IMR-90 (cell line): ENCODE data around the gene THYN1. TPM values are rescaled to one million over a fixed set of nuclear protein-coding genes. Genes with fewer than 3 reads are reported as not detected.
A peak's percentile ranks its signal among the peaks of the same experiment; 100 is the strongest.

Experiments used
- ATAC-seq: fragments of 200-7000 bp; cut with Tn5 transposase; 2 replicates; pipeline ENCODE4 v1.9.1; 2020; ENCODE audit warnings: low read depth, mild to moderate bottlenecking, moderate library complexity
- BruUV-seq: library from RNA; stranded (reverse); fragments of 400-500 nt; replicated peaks from 2 replicates; lab custom pipeline; 2021; lab: Mats Ljungman, UMichigan
- CTCF ChIA-PET: fragments of 300-600 bp; formaldehyde crosslinking; extraction: SDS; loops from one replicate; lab custom pipeline; 2021; ENCODE audit warnings: antibody characterized with exemption; lab: Yijun Ruan, JAX
- POLR2A ChIA-PET: fragments of 300-600 bp; sonication (Branson Sonifier 250); formaldehyde crosslinking; loops from one replicate; lab custom pipeline; 2022; ENCODE audit warnings: antibody characterized with exemption; ENCODE audit not compliant: unreplicated experiment; lab: Charles Lee
- DNase-seq: peaks from one replicate; pipeline ENCODE4 v3.0.0; 2013
- H2AFZ ChIP-seq: replicated peaks from 2 replicates; pipeline ENCODE3; 2013; ENCODE audit warnings: low read length, mild to moderate bottlenecking; ENCODE audit not compliant: poor library complexity
- H2AK5ac ChIP-seq: 2 replicates; pipeline ENCODE4 v1.6.1; 2013; ENCODE audit warnings: low read depth, low read length, inconsistent platforms
- H2AK9ac ChIP-seq: replicated peaks from 2 replicates; pipeline ENCODE3; 2013; ENCODE audit warnings: mild to moderate bottlenecking, low read depth, low read length, moderate library complexity; ENCODE audit not compliant: poor library complexity
- H2BK120ac ChIP-seq: 2 replicates; pipeline ENCODE4 v1.6.1; 2013; ENCODE audit warnings: low read depth, low read length, inconsistent platforms
- H2BK15ac ChIP-seq: 3 replicates; pipeline ENCODE4 v1.6.1; 2013; ENCODE audit warnings: low read depth, low read length, inconsistent platforms
- H2BK20ac ChIP-seq: 2 replicates; pipeline ENCODE4 v1.6.1; 2013; ENCODE audit warnings: low read depth, mild to moderate bottlenecking, inconsistent platforms, low read length, moderate library complexity
- H2BK5ac ChIP-seq: 2 replicates; pipeline ENCODE4 v1.6.1; 2013; ENCODE audit warnings: mild to moderate bottlenecking, low read depth, low read length, inconsistent platforms; ENCODE audit not compliant: poor library complexity, severe bottlenecking
- H3K14ac ChIP-seq: replicated peaks from 2 replicates; pipeline ENCODE4 v1.6.1; 2013; ENCODE audit warnings: low read depth, low read length, inconsistent platforms
- H3K18ac ChIP-seq: 2 replicates; pipeline ENCODE4 v1.6.1; 2013; ENCODE audit warnings: low read depth, low read length, control low read depth
- H3K23ac ChIP-seq: 2 replicates; pipeline ENCODE4 v1.6.1; 2013; ENCODE audit warnings: low read depth, low read length, inconsistent platforms
- H3K27ac ChIP-seq: 2 replicates; pipeline ENCODE4 v1.5.1; 2013; ENCODE audit warnings: mild to moderate bottlenecking, control low read depth, low read length; ENCODE audit not compliant: insufficient read depth
- H3K27me3 ChIP-seq: 2 replicates; pipeline ENCODE4 v1.6.1; 2013; ENCODE audit warnings: low read length; ENCODE audit not compliant: control insufficient read depth, insufficient read depth
- H3K36me3 ChIP-seq: 2 replicates; pipeline ENCODE4 v1.6.1; 2013; ENCODE audit warnings: low read length, mixed read lengths; ENCODE audit not compliant: control insufficient read depth, insufficient read depth
- H3K4ac ChIP-seq: 2 replicates; pipeline ENCODE4 v1.6.1; 2013; ENCODE audit warnings: low read depth, low read length, inconsistent platforms
- H3K4me1 ChIP-seq: 2 replicates; pipeline ENCODE4 v1.6.1; 2013; ENCODE audit warnings: low read length, mixed read lengths; ENCODE audit not compliant: control insufficient read depth, insufficient read depth
- H3K4me2 ChIP-seq: 2 replicates; pipeline ENCODE4 v1.6.1; 2013; ENCODE audit warnings: low read depth, mild to moderate bottlenecking, control low read depth, low read length, moderate library complexity
- H3K4me3 ChIP-seq: 2 replicates; pipeline ENCODE4 v1.5.1; 2013; ENCODE audit warnings: low read depth, mild to moderate bottlenecking, control low read depth, low read length, moderate library complexity; ENCODE audit not compliant: insufficient read depth
- H3K56ac ChIP-seq: 2 replicates; pipeline ENCODE4 v1.6.1; 2013; ENCODE audit warnings: low read length, inconsistent platforms; ENCODE audit not compliant: insufficient read depth; ENCODE audit errors: extremely low read depth
- H3K79me1 ChIP-seq, 2 experiments: 2 replicates each; pipeline ENCODE4 v1.6.1; 2013; ENCODE audit warnings: low read length in 2 of 2, inconsistent platforms in 1 of 2, low read depth in 1 of 2
- H3K9ac ChIP-seq: 2 replicates; pipeline ENCODE4 v1.6.1; 2013; ENCODE audit warnings: low read depth, low read length, control low read depth
- H3K9me1 ChIP-seq: 2 replicates; pipeline ENCODE4 v1.6.1; 2013; ENCODE audit warnings: low read length, inconsistent platforms; ENCODE audit not compliant: insufficient read depth
- H3K9me3 ChIP-seq: 2 replicates; pipeline ENCODE4 v1.6.1; 2013; ENCODE audit warnings: low read length; ENCODE audit not compliant: control insufficient read depth, insufficient read depth
- H4K20me1 ChIP-seq: 2 replicates; pipeline ENCODE4 v1.6.1; 2013; ENCODE audit warnings: low read length, inconsistent platforms; ENCODE audit not compliant: insufficient read depth
- H4K5ac ChIP-seq: 2 replicates; pipeline ENCODE4 v1.6.1; 2013; ENCODE audit warnings: mild to moderate bottlenecking, low read depth, low read length, control low read depth
- H4K8ac ChIP-seq, 2 experiments: 2 replicates each; pipeline ENCODE4 v1.6.1; 2013; ENCODE audit warnings: low read depth in 2 of 2, low read length in 2 of 2, control low read depth in 1 of 2, inconsistent platforms in 1 of 2
- H4K91ac ChIP-seq: 2 replicates; pipeline ENCODE4 v1.6.1; 2013; ENCODE audit warnings: low read depth, low read length, inconsistent platforms; ENCODE audit not compliant: insufficient read depth
- BHLHE40 ChIP-seq: fragments of 150-350 bp; IDR thresholded peaks from 2 replicates; pipeline ENCODE4 v1.6.1; 2016; ENCODE audit warnings: mild to moderate bottlenecking, low read depth, low read length
- CEBPB ChIP-seq: IDR thresholded peaks from 2 replicates; pipeline ENCODE4 v1.6.1; 2012; ENCODE audit warnings: low read depth, low read length, improper control_type of control experiment
- CHD1 ChIP-seq: IDR thresholded peaks from 2 replicates; pipeline ENCODE4 v1.6.1; 2012; ENCODE audit warnings: low read depth, low read length, improper control_type of control experiment
- ELK1 ChIP-seq: fragments of 150-350 bp; IDR thresholded peaks from 2 replicates; pipeline ENCODE4 v1.6.1; 2016; ENCODE audit warnings: low read depth, mild to moderate bottlenecking, low read length, moderate library complexity, borderline replicate concordance
- FOS ChIP-seq: fragments of 150-350 bp; IDR thresholded peaks from 2 replicates; pipeline ENCODE4 v1.6.1; 2016; ENCODE audit warnings: low read depth, low read length
- MXI1 ChIP-seq: IDR thresholded peaks from 2 replicates; pipeline ENCODE4 v1.6.1; 2012; ENCODE audit warnings: low read depth, mild to moderate bottlenecking, low read length, moderate library complexity, borderline replicate concordance
- NFE2L2 ChIP-seq: fragments of 150-350 bp; IDR thresholded peaks from 2 replicates; pipeline ENCODE4 v1.6.1; 2016; ENCODE audit warnings: low read depth, mild to moderate bottlenecking, low read length
- POLR2A ChIP-seq: IDR thresholded peaks from 2 replicates; pipeline ENCODE4 v1.6.1; 2012; ENCODE audit warnings: mild to moderate bottlenecking, low read depth, low read length
- RAD21 ChIP-seq: IDR thresholded peaks from 2 replicates; pipeline ENCODE4 v1.6.1; 2012; ENCODE audit warnings: low read length, improper control_type of control experiment
- RFX5 ChIP-seq: IDR thresholded peaks from 2 replicates; pipeline ENCODE4 v1.8.0; 2012; ENCODE audit warnings: low read depth, mild to moderate bottlenecking, low read length, moderate library complexity
- SMC3 ChIP-seq: fragments of 150-350 bp; IDR thresholded peaks from 2 replicates; pipeline ENCODE4 v1.6.1; 2016; ENCODE audit warnings: low read depth, mild to moderate bottlenecking, antibody characterized with exemption, low read length, moderate library complexity
- WGBS, 2 experiments: methylation state at CpG; one replicate each; pipeline versions ENCODE4 v1.1.5 to v1.1.7; 2013; ENCODE audit warnings: missing lambda C conversion rate in 2 of 2; ENCODE audit not compliant: insufficient read length in 1 of 2; ENCODE audit errors: extremely low coverage in 2 of 2; 5-methylcytosine and 5-hydroxymethylcytosine counted together
- dilution Hi-C: fragments of 300-500 bp; cut with HindIII; formaldehyde crosslinking; loops from one replicate; pipeline ENCODE4 v1.14.3; 2018; ENCODE audit warnings: low sequenced_read_pairs; ENCODE audit not compliant: unreplicated experiment
- in situ Hi-C: fragments of 300-500 bp; cut with MboI; formaldehyde crosslinking; loops from 3 replicates; pipeline ENCODE4 v1.14.3; 2019; ENCODE audit warnings: low sequenced_read_pairs, inconsistent platforms, mixed read lengths
- intact Hi-C: fragments of 100-400 bp; cut with micrococcal nuclease; formaldehyde crosslinking; loops from 2 replicates; pipeline ENCODE4 v1.10.0; 2022
- polyA plus RNA-seq, 3 experiments: library from polyadenylated mRNA; depleted of rRNA; stranded (reverse); fragments of >200 nt; gene quantifications; 2 replicates each; pipeline ENCODE4 v1.2.3, GENCODE V29; 2012; ENCODE audit warnings: low replicate concordance in 1 of 3
- total RNA-seq: library from RNA; depleted of rRNA; stranded (reverse); fragments of >200 nt; gene quantifications from 2 replicates; pipeline ENCODE4 v1.2.3, GENCODE V29; 2012
- TF ChIP-seq, protein P1 (sequence below): conservative IDR thresholded peaks from 2 replicates; pipeline ENCODE4 v1.5.1; 2012; ENCODE audit warnings: mild to moderate bottlenecking, low read depth, low read length, improper control_type of control experiment
- TF ChIP-seq, protein P2 (sequence below): fragments of 150-350 bp; IDR thresholded peaks from 2 replicates; pipeline ENCODE4 v1.6.1; 2017; ENCODE audit warnings: mild to moderate bottlenecking, antibody characterized with exemption, low read length, low read depth

The THYN1 gene
- total and polyA plus RNA-seq, 2 of the 4 experiments (the other 2 are of a cell fraction) = 43.1 to 72.1 TPM

- ChIA-PET CTCF (interaction anchor here (1.0 kb wide), 1 partner anchor 12 kb away, joined by 3 read pairs; no protein-coding TSS in a partner anchor), POLR2A (no interaction called here)
- no TSS peak for BruUV-seq
- H3K18ac ChIP-seq = no peak overlapping the region
- H2BK20ac ChIP-seq = no peak overlapping the region
- H4K20me1 ChIP-seq = peaks cover 16% of the 10 kb centered on the region; the same call in 1 of the 2 replicates
- H3K14ac ChIP-seq = no peak overlapping the region
- H3K9me1 ChIP-seq = peaks cover 14% of the 10 kb centered on the region
- intact Hi-C loops = loop anchor here (10.0 kb wide), 2 partner anchors 178 to 298 kb away; no protein-coding TSS in a partner anchor
- H2BK5ac ChIP-seq = no peak overlapping the region
- no peak for DNase-seq
- peaks cover 9 to 43% of the 10 kb centered on the region in 2 experiments for H3K79me1 ChIP-seq
- H3K27ac ChIP-seq = no peak overlapping the region; the same call in 1 of the 2 replicates
- peak overlapping the region; percentile 71 for H2AFZ ChIP-seq
- no CpG with 5 or more reads among the region's 5 CpGs for WGBS, 2 experiments
- peaks cover 3% of the 10 kb centered on the region; the same call in 1 of the 2 replicates for H3K4me1 ChIP-seq
- peak overlapping the region; percentile 70 for H3K4me3 ChIP-seq
- H4K5ac ChIP-seq = no peak overlapping the region
- no peak overlapping the region for H3K23ac ChIP-seq
- peaks cover 5% of the 10 kb centered on the region for H3K36me3 ChIP-seq
- no peak overlapping the region for H4K91ac ChIP-seq
- dilution Hi-C loops = no loop called here
- no peak for ATAC-seq
- no peak overlapping the region for H2BK120ac ChIP-seq
- H3K4ac ChIP-seq = no peak overlapping the region
- 0 out of 2 replicates have a peak overlapping the region, but pooled peaks have one; percentile 49 for H2AK5ac ChIP-seq
- no peak overlapping the region for H2AK9ac ChIP-seq
- H3K27me3 ChIP-seq = no peaks in the 10 kb centered on the region
- H3K9me3 ChIP-seq = no peaks in the 10 kb centered on the region
- peak overlapping the region; percentile 96 for H3K4me2 ChIP-seq
- no peak overlapping the region for H2BK15ac ChIP-seq
- TF ChIP-seq POLR2A (no peak), ELK1 (no peak), RFX5 (no peak), RAD21 (no peak), BHLHE40 (no peak), CHD1 (no peak), CEBPB (no peak), FOS (no peak), MXI1 (no peak), SMC3 (no peak), NFE2L2 (no peak)
- TF ChIP-seq, protein P1, sequence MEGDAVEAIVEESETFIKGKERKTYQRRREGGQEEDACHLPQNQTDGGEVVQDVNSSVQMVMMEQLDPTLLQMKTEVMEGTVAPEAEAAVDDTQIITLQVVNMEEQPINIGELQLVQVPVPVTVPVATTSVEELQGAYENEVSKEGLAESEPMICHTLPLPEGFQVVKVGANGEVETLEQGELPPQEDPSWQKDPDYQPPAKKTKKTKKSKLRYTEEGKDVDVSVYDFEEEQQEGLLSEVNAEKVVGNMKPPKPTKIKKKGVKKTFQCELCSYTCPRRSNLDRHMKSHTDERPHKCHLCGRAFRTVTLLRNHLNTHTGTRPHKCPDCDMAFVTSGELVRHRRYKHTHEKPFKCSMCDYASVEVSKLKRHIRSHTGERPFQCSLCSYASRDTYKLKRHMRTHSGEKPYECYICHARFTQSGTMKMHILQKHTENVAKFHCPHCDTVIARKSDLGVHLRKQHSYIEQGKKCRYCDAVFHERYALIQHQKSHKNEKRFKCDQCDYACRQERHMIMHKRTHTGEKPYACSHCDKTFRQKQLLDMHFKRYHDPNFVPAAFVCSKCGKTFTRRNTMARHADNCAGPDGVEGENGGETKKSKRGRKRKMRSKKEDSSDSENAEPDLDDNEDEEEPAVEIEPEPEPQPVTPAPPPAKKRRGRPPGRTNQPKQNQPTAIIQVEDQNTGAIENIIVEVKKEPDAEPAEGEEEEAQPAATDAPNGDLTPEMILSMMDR = no peak
- TF ChIP-seq, protein P2, sequence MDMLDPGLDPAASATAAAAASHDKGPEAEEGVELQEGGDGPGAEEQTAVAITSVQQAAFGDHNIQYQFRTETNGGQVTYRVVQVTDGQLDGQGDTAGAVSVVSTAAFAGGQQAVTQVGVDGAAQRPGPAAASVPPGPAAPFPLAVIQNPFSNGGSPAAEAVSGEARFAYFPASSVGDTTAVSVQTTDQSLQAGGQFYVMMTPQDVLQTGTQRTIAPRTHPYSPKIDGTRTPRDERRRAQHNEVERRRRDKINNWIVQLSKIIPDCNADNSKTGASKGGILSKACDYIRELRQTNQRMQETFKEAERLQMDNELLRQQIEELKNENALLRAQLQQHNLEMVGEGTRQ = no peak
- no peak overlapping the region for H4K8ac ChIP-seq
- in situ Hi-C loops = no loop called here
- peak overlapping the region; percentile 14; the same call in 1 of the 2 replicates for H3K56ac ChIP-seq
- peak overlapping the region; percentile 50 for H3K9ac ChIP-seq
Measured at GRCh38 chr11:134223121-134223520, 30.0 kb downstream of the THYN1 start.
